GM19463 (cell line): ENCODE data around the gene CHST14.

Experiments used
- ATAC-seq: cut with Tn5 transposase; IDR thresholded peaks from one replicate; pipeline ENCODE4 v1.9.1; 2021; ENCODE audit warnings: mild to moderate bottlenecking, moderate library complexity; ENCODE audit not compliant: unreplicated experiment

Gene CHST14

DNA sequence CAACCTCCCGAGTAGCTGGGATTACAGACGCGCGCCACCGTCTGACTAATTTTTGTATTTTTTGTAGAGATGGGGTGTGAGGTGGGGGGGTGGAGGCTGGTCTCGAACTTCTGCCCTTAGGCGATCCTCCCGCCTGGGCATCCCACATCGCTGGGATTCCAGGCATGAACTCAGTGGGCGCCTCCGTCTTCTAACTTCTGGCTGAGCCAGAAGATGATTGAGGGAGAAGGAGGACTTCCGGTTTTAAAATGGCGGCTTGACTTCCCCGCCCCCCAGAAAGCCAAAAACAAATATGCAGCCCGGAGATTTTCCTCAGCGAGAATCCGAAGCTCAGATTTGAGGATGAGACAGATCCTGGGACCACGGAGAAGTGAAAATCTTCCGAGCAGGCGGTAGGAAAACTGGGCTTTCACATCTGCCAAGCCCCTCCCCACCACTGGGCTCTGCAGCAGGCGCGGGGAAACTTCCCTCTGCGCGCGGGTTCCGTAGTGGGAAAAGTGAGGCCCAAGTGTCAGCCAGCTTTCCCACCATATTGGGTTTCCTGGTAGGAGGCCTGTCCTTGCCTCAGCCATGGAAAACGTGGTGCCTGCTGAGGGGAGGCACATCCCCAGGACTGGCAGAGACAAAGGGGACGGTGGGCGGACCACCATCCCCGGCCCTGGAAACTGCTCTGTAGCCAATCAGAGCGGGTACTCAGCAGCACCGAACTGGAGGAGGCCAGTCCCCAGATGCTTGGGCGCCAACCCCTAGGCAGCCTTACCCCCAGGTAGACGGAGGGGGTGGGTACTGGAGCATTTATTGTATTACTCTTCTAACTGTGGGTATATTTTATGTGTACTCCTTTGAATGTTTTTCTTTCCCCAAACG is 17.3 kb downstream of the CHST14 start:
- ATAC-seq: no peak

DNA sequence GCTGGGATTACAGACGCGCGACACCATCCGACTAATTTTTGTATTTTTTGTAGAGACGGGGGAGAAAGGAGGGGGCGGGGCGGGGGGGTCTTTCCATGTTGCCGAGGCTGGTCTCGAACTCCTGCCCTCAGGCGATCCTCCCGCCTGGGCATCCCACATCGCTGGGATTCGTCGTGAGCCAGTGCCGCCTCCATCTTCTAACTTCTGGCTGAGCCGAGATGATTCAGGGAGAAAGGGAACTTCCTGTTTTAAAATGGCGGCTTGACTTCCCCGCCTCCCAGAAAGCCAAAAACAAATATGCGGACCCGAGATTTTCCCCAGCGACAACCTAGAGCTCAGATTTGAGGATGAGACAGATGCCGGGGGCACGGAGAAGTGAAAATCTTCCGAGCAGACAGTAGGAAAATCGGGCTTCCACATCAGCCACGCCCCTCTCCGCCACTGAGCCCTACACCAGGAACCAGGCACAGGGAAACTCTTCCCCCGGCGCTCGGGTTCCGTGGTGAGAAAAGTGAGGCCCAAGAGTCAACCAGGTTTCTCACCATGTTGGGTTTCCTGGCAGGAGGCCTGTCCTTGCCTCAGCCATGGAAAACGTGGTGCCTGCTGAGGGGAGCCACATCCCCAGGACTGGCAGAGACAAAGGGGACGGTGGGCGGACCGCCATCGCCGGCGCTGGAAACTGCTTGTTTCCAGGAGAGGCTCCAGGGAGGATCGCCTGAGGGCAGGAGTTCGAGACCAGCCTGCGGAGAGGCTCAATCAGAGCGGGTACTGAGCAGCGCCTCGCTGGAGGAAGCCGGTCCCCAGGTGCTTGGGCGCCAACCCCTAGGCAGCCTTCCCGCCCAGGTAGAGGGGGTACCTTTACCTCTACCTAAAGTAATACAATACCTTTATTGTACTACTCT is 18.7 kb downstream of the CHST14 start:
- no peak for ATAC-seq

GRCh38 chr15:40493089-40493840 is 22.5 kb downstream of the CHST14 start:
- ATAC-seq: no peak

DNA sequence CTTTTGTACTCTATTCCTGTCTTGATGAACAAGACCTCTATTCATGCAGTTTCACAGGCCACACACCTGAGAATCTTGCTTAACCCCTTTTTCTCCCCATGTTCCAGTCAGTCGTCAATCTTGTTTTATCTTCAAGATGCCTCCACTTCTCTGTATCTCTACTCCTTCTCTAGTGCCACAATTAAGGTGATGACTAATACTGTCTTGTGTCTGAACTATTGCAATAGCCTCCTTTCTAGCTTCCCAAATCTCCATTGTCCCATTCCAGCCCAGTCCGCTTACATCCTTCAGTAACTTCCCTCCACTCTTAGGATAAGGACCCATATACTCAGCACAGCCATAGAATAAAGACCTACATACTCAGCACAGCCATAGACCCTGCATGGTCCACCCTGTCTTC is 24.7 kb downstream of the CHST14 start:
- no peak for ATAC-seq

- no peak for ATAC-seq
Observed at GRCh38 chr15:40498418-40498817, 27.6 kb downstream of the CHST14 start.

DNA sequence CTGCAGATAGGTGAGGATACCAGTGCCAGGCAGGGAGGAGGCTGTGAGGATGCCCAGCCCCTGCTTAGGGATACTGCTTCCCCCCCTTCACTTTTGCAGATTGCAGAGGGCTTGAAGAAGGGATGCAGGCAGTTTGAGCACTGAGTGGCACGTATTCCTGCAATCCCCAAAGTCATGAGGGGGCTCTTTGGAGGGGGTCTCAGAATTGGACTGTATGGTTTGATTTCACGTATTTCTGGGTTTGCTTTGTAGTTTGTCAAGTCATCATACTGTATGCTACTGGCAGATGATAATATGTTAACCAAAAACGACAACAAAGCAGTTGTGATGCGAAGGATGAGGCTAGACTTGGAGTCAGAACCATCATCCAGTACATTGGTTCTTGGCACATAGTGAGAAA is 28.1 kb downstream of the CHST14 start:
- ATAC-seq: no peak

DNA sequence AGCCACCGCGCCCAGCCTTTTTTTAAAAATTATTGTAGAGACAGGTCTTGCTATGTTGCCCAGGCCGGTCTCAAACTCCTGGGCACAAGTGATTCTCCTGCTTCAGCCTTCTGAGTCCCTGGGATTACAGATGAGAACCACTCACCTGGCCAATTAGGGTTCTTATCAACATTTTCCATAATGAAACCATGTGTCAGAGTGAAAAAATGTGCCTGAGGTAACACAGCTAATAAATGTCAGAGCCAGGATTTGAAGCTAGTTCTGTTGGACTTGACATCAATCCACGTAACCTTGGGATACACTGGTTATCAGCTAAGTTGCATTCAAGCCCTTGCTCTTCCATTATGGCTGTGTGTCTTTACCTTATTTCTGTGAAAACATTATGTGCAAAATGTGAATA is 29.1 kb downstream of the CHST14 start:
- ATAC-seq: no peak

- no peak for ATAC-seq
Observed at GRCh38 chr15:40500568-40501330, 30.0 kb downstream of the CHST14 start.

DNA sequence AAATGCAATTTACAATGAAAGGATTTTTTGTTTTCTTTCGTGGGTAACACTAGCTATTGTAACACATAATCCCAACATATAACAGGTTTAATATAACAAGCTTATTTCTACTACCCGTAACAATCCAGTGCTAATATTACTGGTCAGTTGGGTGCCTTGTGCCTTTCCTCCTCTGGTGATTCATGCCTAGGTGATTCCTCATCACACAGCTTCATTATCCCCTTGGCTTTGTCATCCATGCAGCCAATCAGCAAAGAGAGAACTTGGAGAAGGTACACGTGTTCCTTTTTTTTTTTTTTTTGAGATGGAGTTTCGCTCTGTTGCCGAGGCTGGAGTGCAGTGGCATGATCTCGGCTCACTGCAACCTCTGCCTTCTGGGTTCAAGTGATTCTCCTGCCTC is 30.7 kb downstream of the CHST14 start:
- no peak for ATAC-seq

DNA sequence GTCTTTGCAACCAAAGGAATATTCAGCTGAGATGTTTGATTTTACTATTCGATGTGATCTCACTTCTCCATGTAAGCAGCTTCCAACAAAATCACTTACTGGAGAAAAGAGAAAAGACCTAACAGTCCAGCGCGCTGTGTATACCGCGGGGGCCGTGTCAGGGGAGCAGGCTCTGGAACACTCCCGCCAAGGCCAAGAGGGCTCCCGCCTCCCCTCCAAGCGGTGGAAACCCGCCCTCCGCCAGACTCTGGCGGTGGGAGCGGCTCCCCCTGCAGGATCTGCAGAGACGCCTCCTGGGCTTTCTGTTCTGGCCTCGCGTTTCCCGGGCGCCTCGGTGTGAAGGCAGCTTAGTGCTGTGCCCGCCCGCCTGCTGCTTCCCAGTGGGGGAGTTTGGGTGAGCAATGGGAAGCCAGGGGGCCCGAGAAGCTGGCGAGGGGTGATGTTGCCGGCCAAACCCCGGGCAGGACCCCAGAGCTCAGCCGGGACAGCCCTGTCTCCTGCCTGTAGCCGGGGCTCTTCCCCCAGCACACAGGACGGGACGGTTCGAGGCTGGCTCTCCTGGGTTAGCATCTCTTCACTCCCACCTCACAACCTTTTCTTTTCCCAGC is 36.3 kb downstream of the CHST14 start:
- peak; percentile 49 for ATAC-seq

- ATAC-seq: no peak
Observed at GRCh38 chr15:40508216-40508615, 37.4 kb downstream of the CHST14 start.

- ATAC-seq: no peak
Observed at GRCh38 chr15:40510201-40510600, 39.4 kb downstream of the CHST14 start.

GRCh38 chr15:40511093-40511471 is 40.3 kb downstream of the CHST14 start:
- ATAC-seq: peak; percentile 55

DNA sequence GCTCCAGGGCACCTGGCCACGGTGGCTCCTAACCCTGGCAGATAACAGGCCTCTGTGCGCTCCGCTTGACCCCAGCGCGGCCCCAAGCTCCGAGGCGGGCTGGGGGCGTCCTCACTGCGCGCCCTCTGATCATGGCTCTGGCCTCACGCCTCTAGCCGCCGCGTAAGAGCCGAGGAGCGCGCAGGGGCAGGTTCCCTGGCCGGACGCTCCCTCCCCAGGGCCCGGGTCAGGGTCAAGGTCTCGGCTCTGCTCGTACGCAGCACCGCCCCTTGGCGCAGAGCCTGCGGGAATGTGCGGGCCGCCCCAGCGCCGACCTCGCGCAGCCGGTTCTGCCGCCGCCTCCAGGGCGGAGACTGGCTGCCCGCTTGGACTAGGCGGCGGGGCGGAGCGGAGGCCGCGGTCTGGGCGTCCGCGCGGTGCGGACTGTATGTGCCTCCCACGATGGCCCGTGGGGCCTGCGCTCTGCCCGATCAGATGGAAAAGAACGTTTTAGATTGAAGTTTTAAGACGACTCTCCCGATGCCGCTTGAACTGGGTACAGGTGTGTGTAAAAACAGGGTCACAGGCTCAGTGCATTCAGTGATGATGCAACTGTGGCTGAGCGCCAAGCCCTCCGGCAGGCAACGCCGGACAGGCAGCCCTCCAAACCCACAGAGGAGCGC is 40.8 kb downstream of the CHST14 start:
- ATAC-seq: peak; percentile 52

DNA sequence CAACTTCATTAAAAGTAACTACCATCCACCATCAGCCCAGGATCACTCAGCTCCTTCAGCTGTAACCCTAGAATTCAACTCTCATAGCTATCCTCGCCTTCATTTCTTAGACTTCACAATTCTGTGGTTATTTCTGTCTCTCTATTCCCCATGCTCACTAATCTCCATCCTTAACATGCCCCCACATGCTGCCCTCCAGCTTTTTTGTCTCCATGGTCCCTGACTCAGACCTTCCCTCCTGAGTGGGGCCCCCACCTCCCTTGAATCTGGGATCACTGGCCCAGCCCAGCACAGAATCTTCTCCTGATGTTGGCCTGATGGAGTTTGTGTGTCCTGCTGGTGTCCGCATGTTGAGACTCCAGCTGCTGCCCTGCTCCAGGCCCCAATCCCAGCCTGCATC is 41.7 kb downstream of the CHST14 start:
- ATAC-seq: no peak

DNA sequence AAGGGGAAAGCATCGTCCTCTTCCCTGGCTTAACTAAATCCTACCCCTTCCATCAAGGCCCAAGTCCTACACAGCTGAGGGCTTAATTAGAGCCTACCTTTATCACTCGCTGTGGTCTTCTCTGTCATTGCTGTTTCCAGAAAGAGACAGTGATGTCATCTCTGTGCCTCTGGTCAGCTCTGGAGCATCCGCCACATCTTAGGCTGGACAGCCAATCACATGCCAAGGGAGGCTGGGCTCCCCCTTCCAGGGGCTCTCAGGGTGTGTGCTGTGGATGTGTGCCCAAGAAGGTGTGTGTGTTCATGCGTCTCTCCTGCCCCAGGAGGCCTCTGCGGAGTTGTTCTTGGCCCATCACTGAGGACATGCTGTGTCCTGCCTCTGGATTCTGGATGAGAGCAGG is 42.8 kb downstream of the CHST14 start:
- no peak for ATAC-seq

DNA sequence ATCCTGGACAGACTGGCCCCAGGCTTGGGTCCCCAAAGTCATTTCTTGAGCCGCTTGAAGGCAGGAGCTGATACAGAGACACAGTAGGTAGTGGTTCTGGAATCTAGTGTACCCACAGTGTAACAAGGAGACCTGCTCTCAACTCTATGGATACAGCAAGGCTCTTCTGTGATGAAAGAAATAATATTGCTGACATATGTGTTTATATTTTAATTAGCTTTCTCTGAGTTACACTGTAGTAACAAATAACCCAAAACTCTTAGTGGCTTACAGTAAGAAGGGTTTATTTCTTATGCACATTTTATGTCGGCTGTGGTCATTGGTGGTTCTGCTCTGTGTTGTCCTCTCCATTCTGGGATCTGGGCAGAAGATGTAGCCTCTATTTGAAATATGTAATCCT is 45.5 kb downstream of the CHST14 start:
- ATAC-seq: no peak
